ENCODE results near the gene MLLT3. TPM values are rescaled to one million over a fixed set of nuclear protein-coding genes. Genes with fewer than 3 reads are reported as not detected.

MLLT3 gene
- total and polyA plus RNA-seq, 2 of the 8 experiments (the other 6 are each of a cell fraction or from before 2014, with no cell fraction given), result 5.9 to 9.6 TPM

GRCh38 chr9:20592673-20593072 is 29.6 kb downstream of the MLLT3 start:
- H3K79me2 ChIP-seq (ENCODE audit: control insufficient read depth in 1 of 2, insufficient read depth in 2 of 2, low read length in 2 of 2), result no peaks in the 10 kb centered on the region
- H3K14ac ChIP-seq (ENCODE audit: insufficient read length), result no peak overlapping the region
- H3K23ac ChIP-seq (ENCODE audit: insufficient read length), result no peak overlapping the region
- no peak overlapping the region for H3K9ac ChIP-seq (replicated peaks in 1 of 4; ENCODE audit: extremely low read depth in 1 of 4, low read depth in 3 of 4, low read length in 3 of 4)
- no peak overlapping the region for H3K18ac ChIP-seq (ENCODE audit: extremely low read depth, low read length)
- no peaks in the 10 kb centered on the region for H3K23me2 ChIP-seq (ENCODE audit: low read depth, low read length)
- no peaks in the 10 kb centered on the region for H4K20me1 ChIP-seq (replicated peaks in 1 of 2; ENCODE audit: control insufficient read depth in 1 of 2, insufficient read depth in 2 of 2, low read length in 2 of 2)
- no peak overlapping the region for H2AK5ac ChIP-seq (ENCODE audit: low read depth, low read length)
- H2BK12ac ChIP-seq (ENCODE audit: low read depth, low read length), result no peak overlapping the region
- no peak overlapping the region for H3K4me3 ChIP-seq (ENCODE audit: extremely low read depth in 1 of 4, insufficient read depth in 2 of 4, low read depth in 3 of 4, low read length in 4 of 4)
- H4K91ac ChIP-seq (replicated peaks; ENCODE audit: insufficient read length, low read length), result no peak overlapping the region
- no peak for DNase-seq (ENCODE audit: low read depth in 1 of 2, low spot score in 2 of 2)
- H4K5ac ChIP-seq (ENCODE audit: insufficient read length, low read depth, low read length), result no peak overlapping the region
- H3K4me2 ChIP-seq (ENCODE audit: insufficient read depth in 1 of 2, low read depth in 2 of 2, low read length in 2 of 2), result no peak overlapping the region
- H3K27me3 ChIP-seq (replicated peaks in 1 of 4; ENCODE audit: control insufficient read depth in 3 of 4, extremely low read depth in 1 of 4, insufficient read depth in 3 of 4, low read length in 3 of 4), result no peaks in the 10 kb centered on the region
- no peak overlapping the region for H2BK15ac ChIP-seq (ENCODE audit: low read length)
- WGBS, 2 experiments (ENCODE audit: extremely low coverage in 1 of 2, insufficient coverage in 1 of 2, insufficient read length in 1 of 2, insufficient replicate concordance in 2 of 2, low coverage in 1 of 2, low lambda C conversion rate in 2 of 2, missing lambda C conversion rate in 1 of 2), result 92% methylated on average over 1 of the region's 1 CpG; no CpG with 5 or more reads in 1 of the 2 experiments
- H3K56ac ChIP-seq (replicated peaks; ENCODE audit: insufficient read length, low read depth, low read length), result no peak overlapping the region
- no peak overlapping the region for H3K27ac ChIP-seq (ENCODE audit: low read depth, low read length)
- H3K4me1 ChIP-seq (replicated peaks in 1 of 4; ENCODE audit: control insufficient read depth in 3 of 4, insufficient read depth in 4 of 4, low read length in 3 of 4), result peaks cover 0 to 3% (median 0%) of the 10 kb centered on the region in 4 experiments; a peak in 1 of 7 replicates
- TF ChIP-seq TBP (IDR thresholded peaks at IDR 0.05; ENCODE audit: low read depth, low read length) (no peak), TAF1 (IDR thresholded peaks at IDR 0.05; ENCODE audit: low read depth, low read length) (no peak), TAF7 (optimal IDR thresholded peaks at IDR 0.05; ENCODE audit: borderline replicate concordance, low read depth, low read length) (no peak), CHD1 (IDR thresholded peaks at IDR 0.05; ENCODE audit: low read depth, low read length) (no peak), CBX5 (IDR thresholded peaks at IDR 0.05; ENCODE audit: low read depth, low read length) (no peak), FOSL1 (IDR thresholded peaks at IDR 0.05; ENCODE audit: insufficient read depth, low read depth, low read length) (no peak), HDAC2 (IDR thresholded peaks at IDR 0.05; ENCODE audit: borderline replicate concordance in 1 of 2, low read depth in 2 of 2, low read length in 2 of 2) (no peak), EGR1 (IDR thresholded peaks at IDR 0.05; ENCODE audit: borderline replicate concordance, low read depth, low read length) (no peak), RXRA (IDR thresholded peaks at IDR 0.05; ENCODE audit: insufficient read depth, low read depth, low read length) (no peak), MAX (IDR thresholded peaks at IDR 0.05) (no peak), SP2 (IDR thresholded peaks at IDR 0.05; ENCODE audit: low read length) (no peak), JUND (IDR thresholded peaks at IDR 0.05; ENCODE audit: low read length) (no peak), RAD21 (IDR thresholded peaks at IDR 0.05 in 1 of 2, conservative IDR thresholded peaks at IDR 0.05 in 1 of 2; ENCODE audit: low read depth in 2 of 2, low read length in 2 of 2) (no peak)
- no peaks in the 10 kb centered on the region for H3K9me3 ChIP-seq (ENCODE audit: insufficient read depth in 2 of 2, low read depth in 1 of 2, low read length in 1 of 2)
- FAIRE-seq, result no peak
- no peak overlapping the region for H2BK120ac ChIP-seq (replicated peaks; ENCODE audit: low read depth, low read length)
- no peak overlapping the region for H3K4ac ChIP-seq (replicated peaks; ENCODE audit: insufficient read length, low read depth, low read length)
- H4K8ac ChIP-seq (ENCODE audit: extremely low read depth, insufficient read depth, low read length), result no peak overlapping the region
- CTCF ChIA-PET (ENCODE audit: partially characterized antibody), result no interaction called here
- H2BK5ac ChIP-seq (ENCODE audit: low read depth, low read length), result no peak overlapping the region
- H2AFZ ChIP-seq (ENCODE audit: low read length), result no peak overlapping the region
- H2BK20ac ChIP-seq (ENCODE audit: low read length), result no peak overlapping the region
- POLR2A ChIA-PET (ENCODE audit: partially characterized antibody), result no interaction called here
- no peaks in the 10 kb centered on the region for H3K36me3 ChIP-seq (ENCODE audit: control insufficient read depth in 2 of 4, insufficient read depth in 4 of 4, low read length in 3 of 4)
- no peaks in the 10 kb centered on the region for H3K79me1 ChIP-seq (ENCODE audit: low read depth, low read length)

All from H1 (cell line).